CD14-positive monocyte (primary cell): ENCODE measurements around the gene MSMB. TPM values are rescaled to one million over a fixed set of nuclear protein-coding genes. Genes with fewer than 3 reads are reported as not detected.
A peak's percentile ranks its signal among the peaks of the same experiment; 100 is the strongest.

Source experiments
- DNase-seq, 3 donors: peaks; one replicate each; pipeline ENCODE4 v3.0.0-alpha.2; 2011 to 2022
- H2AFZ ChIP-seq: 2 replicates; pipeline ENCODE4 v1.6.0; 2012; ENCODE audit warnings: mild to moderate bottlenecking, low read depth, low read length, inconsistent platforms; ENCODE audit not compliant: insufficient read depth, poor library complexity, severe bottlenecking
- H3K27ac ChIP-seq, 2 donors: 1 replicate in 1 of 2; 2 replicates in 1 of 2; pipeline ENCODE4 v1.5.1; 2012 to 2013; ENCODE audit warnings: low read length in 2 of 2, control low read depth in 1 of 2, inconsistent platforms in 1 of 2, low read depth in 1 of 2, mild to moderate bottlenecking in 1 of 2
- H3K27me3 ChIP-seq, 2 donors: one replicate each; pipeline versions ENCODE4 v1.6.0 to v1.6.1; 2011 to 2013; ENCODE audit warnings: low read length in 2 of 2; ENCODE audit not compliant: control insufficient read depth in 2 of 2, insufficient read depth in 2 of 2
- H3K36me3 ChIP-seq, 2 donors: replicated peaks in 1 of 2; 1 replicate in 1 of 2; 2 replicates in 1 of 2; pipeline versions ENCODE4 v1.5.1 to v1.6.1; 2012 to 2013; ENCODE audit warnings: low read length in 2 of 2, control low read depth in 1 of 2, inconsistent platforms in 1 of 2, mild to moderate bottlenecking in 1 of 2; ENCODE audit not compliant: insufficient read depth in 2 of 2, control insufficient read depth in 1 of 2
- H3K4me1 ChIP-seq, 2 donors: 1 replicate in 1 of 2; 2 replicates in 1 of 2; pipeline versions ENCODE4 v1.5.1 to v1.6.1; 2012 to 2013; ENCODE audit warnings: low read length in 2 of 2, control low read depth in 1 of 2, inconsistent platforms in 1 of 2, mild to moderate bottlenecking in 1 of 2, moderate library complexity in 1 of 2; ENCODE audit not compliant: insufficient read depth in 2 of 2, control insufficient read depth in 1 of 2
- H3K4me2 ChIP-seq: replicated peaks from 2 replicates; pipeline ENCODE3; 2012; ENCODE audit warnings: low read length, moderate library complexity, mild to moderate bottlenecking; ENCODE audit not compliant: poor library complexity, severe bottlenecking; ENCODE audit errors: extremely low read depth
- H3K4me3 ChIP-seq, 3 experiments: fragments of 200-600 bp in 1 of 3; sonication (generic) in 1 of 3; replicated peaks in 1 of 3; 1 replicate in 2 of 3; 2 replicates in 1 of 3; pipeline ENCODE4 v1.5.1; 2011 to 2013; ENCODE audit warnings: low read length in 3 of 3, mild to moderate bottlenecking in 3 of 3, control low read depth in 2 of 3, low read depth in 2 of 3, inconsistent platforms in 1 of 3, moderate library complexity in 1 of 3
- H3K79me2 ChIP-seq: 2 replicates; pipeline ENCODE4 v1.6.0; 2012; ENCODE audit warnings: mild to moderate bottlenecking, control low read depth, inconsistent platforms, low read length, moderate library complexity; ENCODE audit not compliant: insufficient read depth
- H3K9ac ChIP-seq: 2 replicates; pipeline ENCODE4 v1.6.0; 2017; ENCODE audit warnings: low read length, mild to moderate bottlenecking; ENCODE audit not compliant: insufficient read depth, poor library complexity, severe bottlenecking
- H3K9me3 ChIP-seq, 2 donors: replicated peaks in 1 of 2; 1 replicate in 1 of 2; 2 replicates in 1 of 2; pipeline versions ENCODE4 v1.5.1 to v1.6.1; 2012 to 2013; ENCODE audit warnings: low read length in 2 of 2, control low read depth in 1 of 2; ENCODE audit not compliant: control insufficient read depth in 1 of 2, insufficient read depth in 1 of 2
- H4K20me1 ChIP-seq: 2 replicates; pipeline ENCODE4 v1.6.0; 2012; ENCODE audit warnings: mild to moderate bottlenecking, low read length, control low read depth, moderate library complexity; ENCODE audit not compliant: insufficient read depth
- H3K27ac Mint-ChIP-seq, 7 donors: one replicate each; pipeline ENCODE4 v1.8.0; 2020; ENCODE audit warnings: mild to moderate bottlenecking in 7 of 7, mixed read lengths in 7 of 7, moderate library complexity in 6 of 7, inconsistent platforms in 2 of 7
- H3K27me3 Mint-ChIP-seq, 3 donors: one replicate each; pipeline ENCODE4 v1.8.0; 2021 to 2022; ENCODE audit warnings: low read depth in 3 of 3, mild to moderate bottlenecking in 3 of 3, mixed read lengths in 3 of 3, moderate library complexity in 3 of 3, inconsistent platforms in 1 of 3
- H3K36me3 Mint-ChIP-seq, 2 donors: one replicate each; pipeline ENCODE4 v1.8.0; 2020; ENCODE audit warnings: mixed read lengths in 2 of 2, inconsistent platforms in 1 of 2, mild to moderate bottlenecking in 1 of 2
- H3K4me1 Mint-ChIP-seq: one replicate; pipeline ENCODE4 v1.8.0; 2020; ENCODE audit warnings: mild to moderate bottlenecking, mixed read lengths
- H3K4me3 Mint-ChIP-seq, 2 donors: one replicate each; pipeline ENCODE4 v1.8.0; 2020; ENCODE audit warnings: mild to moderate bottlenecking in 2 of 2, mixed read lengths in 2 of 2, moderate library complexity in 1 of 2
- H3K9me3 Mint-ChIP-seq, 7 donors: one replicate each; pipeline ENCODE4 v1.8.0; 2020 to 2022; ENCODE audit warnings: mixed read lengths in 7 of 7, mild to moderate bottlenecking in 6 of 7, moderate library complexity in 6 of 7, inconsistent platforms in 2 of 7
- WGBS: methylation state at CpG from one replicate; pipeline ENCODE4 v1.1.5; 2013; ENCODE audit warnings: missing lambda C conversion rate; ENCODE audit not compliant: insufficient coverage; 5-methylcytosine and 5-hydroxymethylcytosine counted together
- intact Hi-C, 2 donors: fragments of 100-400 bp; cut with micrococcal nuclease; formaldehyde crosslinking; loops; one replicate each; pipeline versions ENCODE4 v1.15.0 to v1.15.1; 2023
- polyA plus RNA-seq, 3 donors: library from polyadenylated mRNA; depleted of rRNA in 1 of 3; unstranded in 2 of 3; stranded (reverse) in 1 of 3; fragments of 300-500 nt in 2 of 3; fragments of >200 nt in 1 of 3; fragmentation: Illumina TruSeq in 2 of 3; gene quantifications; 1 replicate in 2 of 3; 2 replicates in 1 of 3; pipeline ENCODE4 v1.2.3, GENCODE V29; 2012 to 2021
- TF ChIP-seq, protein P1 (sequence below): fragments of 200-600 bp; IDR thresholded peaks from one replicate; pipeline ENCODE4 v1.8.0; 2022; ENCODE audit warnings: antibody characterized with exemption, mild to moderate bottlenecking

MSMB gene
- polyA plus RNA-seq, 3 donors = not detected

DNA sequence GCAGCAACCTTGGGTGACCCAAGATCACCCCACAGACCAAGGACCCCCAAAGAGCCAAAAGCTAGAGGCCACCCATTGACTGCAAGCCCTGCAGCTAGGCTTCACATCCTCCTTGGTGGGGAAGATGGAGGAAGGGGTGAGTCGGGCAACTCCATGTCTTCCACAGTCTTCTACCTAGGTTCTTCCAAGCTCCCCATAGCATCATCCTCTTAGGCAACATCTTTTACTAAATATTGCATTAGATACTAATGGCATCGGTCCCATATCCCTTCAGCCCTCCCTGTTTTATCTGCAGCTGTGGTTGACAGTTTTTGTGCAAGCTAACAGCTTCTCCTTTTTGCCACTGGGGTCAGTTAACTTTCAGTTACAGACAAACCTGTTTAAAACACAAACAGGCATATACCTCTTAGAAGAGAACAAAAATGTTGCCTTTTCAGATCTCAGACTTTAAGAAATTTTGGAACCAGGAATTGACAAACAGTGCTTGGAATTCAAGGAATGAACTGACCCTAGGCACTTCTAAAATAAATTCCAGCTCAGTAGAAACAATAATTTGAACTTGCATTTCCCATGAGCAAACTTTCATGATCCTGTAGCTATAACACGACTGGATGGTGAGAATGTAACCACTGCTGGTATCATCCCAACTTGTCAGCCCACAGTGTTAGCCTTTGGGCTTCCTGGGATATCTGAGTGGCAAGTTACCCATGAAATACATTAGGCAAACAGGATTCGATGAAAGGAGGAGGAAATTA is 33.9 kb upstream of the MSMB start:
- H3K4me3 Mint-ChIP-seq = peak overlapping the region in 1 of 2 donors; percentile 70
- H3K4me1 ChIP-seq = peaks cover 51 to 61% of the 10 kb centered on the region in 2 donors
- H3K4me2 ChIP-seq = peak overlapping the region; percentile 38
- intact Hi-C loops = no loop called here
- 0% methylated on average over 2 of the region's 4 CpGs for WGBS
- no peaks in the 10 kb centered on the region for H4K20me1 ChIP-seq
- H3K4me3 ChIP-seq = peak overlapping the region in 1 of 3 experiments; percentile 29
- H3K27ac Mint-ChIP-seq = peak overlapping the region; percentile 74 to 96 (median 88)
- no peaks in the 10 kb centered on the region for H3K27me3 ChIP-seq
- DNase-seq = peak; percentile 38 to 54 (median 50)
- H2AFZ ChIP-seq = no peak overlapping the region
- peak overlapping the region; percentile 10 for H3K9ac ChIP-seq
- H3K9me3 ChIP-seq = no peaks in the 10 kb centered on the region
- peak overlapping the region; percentile 58 to 87 for H3K27ac ChIP-seq
- no peaks in the 10 kb centered on the region for H3K36me3 Mint-ChIP-seq
- H3K27me3 Mint-ChIP-seq = peaks cover 0 to 2% (median 0%) of the 10 kb centered on the region in 3 donors
- TF ChIP-seq, protein P1, sequence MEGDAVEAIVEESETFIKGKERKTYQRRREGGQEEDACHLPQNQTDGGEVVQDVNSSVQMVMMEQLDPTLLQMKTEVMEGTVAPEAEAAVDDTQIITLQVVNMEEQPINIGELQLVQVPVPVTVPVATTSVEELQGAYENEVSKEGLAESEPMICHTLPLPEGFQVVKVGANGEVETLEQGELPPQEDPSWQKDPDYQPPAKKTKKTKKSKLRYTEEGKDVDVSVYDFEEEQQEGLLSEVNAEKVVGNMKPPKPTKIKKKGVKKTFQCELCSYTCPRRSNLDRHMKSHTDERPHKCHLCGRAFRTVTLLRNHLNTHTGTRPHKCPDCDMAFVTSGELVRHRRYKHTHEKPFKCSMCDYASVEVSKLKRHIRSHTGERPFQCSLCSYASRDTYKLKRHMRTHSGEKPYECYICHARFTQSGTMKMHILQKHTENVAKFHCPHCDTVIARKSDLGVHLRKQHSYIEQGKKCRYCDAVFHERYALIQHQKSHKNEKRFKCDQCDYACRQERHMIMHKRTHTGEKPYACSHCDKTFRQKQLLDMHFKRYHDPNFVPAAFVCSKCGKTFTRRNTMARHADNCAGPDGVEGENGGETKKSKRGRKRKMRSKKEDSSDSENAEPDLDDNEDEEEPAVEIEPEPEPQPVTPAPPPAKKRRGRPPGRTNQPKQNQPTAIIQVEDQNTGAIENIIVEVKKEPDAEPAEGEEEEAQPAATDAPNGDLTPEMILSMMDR = no peak
- H3K9me3 Mint-ChIP-seq = peaks cover 0 to 5% (median 0%) of the 10 kb centered on the region in 7 donors
- peaks cover 66% of the 10 kb centered on the region for H3K4me1 Mint-ChIP-seq
- H3K79me2 ChIP-seq = no peaks in the 10 kb centered on the region
- no peaks in the 10 kb centered on the region for H3K36me3 ChIP-seq

DNA sequence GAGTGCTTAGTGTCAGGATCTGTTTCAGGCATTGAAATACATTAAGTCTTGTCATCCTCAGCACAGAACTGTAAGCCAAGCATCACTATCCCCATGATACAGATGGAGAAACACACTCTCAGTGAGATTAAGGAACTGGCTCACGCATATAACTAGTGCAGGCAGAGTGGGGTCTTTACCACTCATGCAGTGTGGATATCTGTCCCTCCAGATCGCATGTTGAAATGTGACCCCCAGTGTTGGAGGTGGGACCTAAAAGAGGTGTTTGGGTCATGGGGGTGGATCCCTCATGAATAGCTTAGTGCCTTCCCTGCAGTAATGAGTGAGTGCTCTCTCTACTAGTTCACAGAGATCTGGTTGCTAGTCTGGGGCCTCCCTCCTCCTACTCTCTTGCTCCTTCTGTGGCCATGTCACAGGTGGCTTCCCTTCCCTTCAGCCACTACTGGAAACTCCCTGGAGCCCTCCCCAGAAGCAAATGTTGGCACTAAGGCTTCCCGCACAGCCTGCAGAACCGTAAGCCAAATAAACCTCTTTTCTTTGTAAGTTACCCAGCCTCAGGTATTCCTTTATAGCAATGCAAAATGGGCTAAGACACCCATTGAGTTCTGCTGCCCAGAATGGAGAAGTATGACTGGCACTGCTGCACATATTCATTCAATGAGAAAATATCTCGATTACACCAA is 31.8 kb upstream of the MSMB start:
- H3K27me3 ChIP-seq = no peaks in the 10 kb centered on the region
- Mint-ChIP-seq H3K27ac (peak overlapping the region; percentile 83 to 97 (median 95)), H3K4me3 (peak overlapping the region in 1 of 2 donors; percentile 24), H3K27me3 (peaks cover 0 to 2% (median 2%) of the 10 kb centered on the region in 3 donors), H3K36me3 (no peaks in the 10 kb centered on the region), H3K4me1 (peaks cover 62% of the 10 kb centered on the region), H3K9me3 (peaks cover 0 to 5% (median 0%) of the 10 kb centered on the region in 7 donors)
- no peaks in the 10 kb centered on the region for H3K79me2 ChIP-seq
- H3K27ac ChIP-seq = peak overlapping the region; percentile 69 to 87
- WGBS = 50% methylated on average over 1 of the region's 5 CpGs
- H3K4me3 ChIP-seq = peak overlapping the region in 1 of 3 experiments; percentile 31
- H3K9me3 ChIP-seq = no peaks in the 10 kb centered on the region
- TF ChIP-seq, protein P1 = no peak
- peak overlapping the region; percentile 11 for H3K9ac ChIP-seq
- H3K4me1 ChIP-seq = peaks cover 51 to 61% of the 10 kb centered on the region in 2 donors
- peak; percentile 46 to 50 (median 48) for DNase-seq
- H4K20me1 ChIP-seq = no peaks in the 10 kb centered on the region
- no peak overlapping the region for H2AFZ ChIP-seq
- intact Hi-C loops = no loop called here
- H3K4me2 ChIP-seq = peak overlapping the region; percentile 40
- H3K36me3 ChIP-seq = no peaks in the 10 kb centered on the region
